HFF-Myc (cell line): ENCODE data around the gene MREG.

Source experiments
- DNase-seq: peaks from one replicate; pipeline ENCODE4 v3.0.0-alpha.2; 2011; ENCODE audit warnings: low read depth; ENCODE audit errors: extremely low read depth
- H3K4me3 ChIP-seq: replicated peaks from 2 replicates; pipeline ENCODE4 v1.5.1; 2011; ENCODE audit warnings: low read depth, mild to moderate bottlenecking, control low read depth, low read length
- TF ChIP-seq, protein P1 (sequence below): IDR thresholded peaks from 2 replicates; pipeline ENCODE4 v1.5.1; 2012; ENCODE audit warnings: mild to moderate bottlenecking, low read depth, low read length, control low read depth; ENCODE audit errors: missing control alignments

MREG gene

DNA sequence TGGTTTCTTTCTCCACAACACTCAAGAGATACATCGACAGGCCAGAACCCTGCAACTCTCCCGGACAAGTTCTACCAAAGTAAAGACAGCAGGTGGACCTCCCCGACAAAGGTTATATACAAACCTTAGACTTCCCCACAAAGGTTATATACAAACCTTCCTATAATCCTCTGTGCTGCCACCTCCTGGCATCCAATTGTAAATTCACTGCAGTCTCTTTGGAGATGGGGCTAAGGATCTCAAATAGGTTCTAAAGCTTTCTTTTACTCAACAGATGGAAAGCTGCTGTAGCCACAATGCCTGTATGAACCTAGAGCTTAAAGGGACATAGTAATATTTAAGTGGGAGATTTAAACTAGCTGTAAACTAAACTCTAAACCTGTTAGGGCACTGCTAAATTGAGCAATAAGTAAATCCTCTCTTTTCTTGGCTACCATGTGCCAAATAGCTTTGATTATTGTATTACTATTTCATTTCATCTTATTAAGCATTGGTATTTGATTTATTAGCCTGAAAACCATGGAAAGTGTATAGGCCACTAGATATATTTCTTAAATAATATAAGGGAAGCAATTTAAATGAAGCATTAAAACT, 9.8 kb upstream of the MREG start:
- TF ChIP-seq, protein P1, sequence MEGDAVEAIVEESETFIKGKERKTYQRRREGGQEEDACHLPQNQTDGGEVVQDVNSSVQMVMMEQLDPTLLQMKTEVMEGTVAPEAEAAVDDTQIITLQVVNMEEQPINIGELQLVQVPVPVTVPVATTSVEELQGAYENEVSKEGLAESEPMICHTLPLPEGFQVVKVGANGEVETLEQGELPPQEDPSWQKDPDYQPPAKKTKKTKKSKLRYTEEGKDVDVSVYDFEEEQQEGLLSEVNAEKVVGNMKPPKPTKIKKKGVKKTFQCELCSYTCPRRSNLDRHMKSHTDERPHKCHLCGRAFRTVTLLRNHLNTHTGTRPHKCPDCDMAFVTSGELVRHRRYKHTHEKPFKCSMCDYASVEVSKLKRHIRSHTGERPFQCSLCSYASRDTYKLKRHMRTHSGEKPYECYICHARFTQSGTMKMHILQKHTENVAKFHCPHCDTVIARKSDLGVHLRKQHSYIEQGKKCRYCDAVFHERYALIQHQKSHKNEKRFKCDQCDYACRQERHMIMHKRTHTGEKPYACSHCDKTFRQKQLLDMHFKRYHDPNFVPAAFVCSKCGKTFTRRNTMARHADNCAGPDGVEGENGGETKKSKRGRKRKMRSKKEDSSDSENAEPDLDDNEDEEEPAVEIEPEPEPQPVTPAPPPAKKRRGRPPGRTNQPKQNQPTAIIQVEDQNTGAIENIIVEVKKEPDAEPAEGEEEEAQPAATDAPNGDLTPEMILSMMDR: peak; percentile 68
- H3K4me3 ChIP-seq: no peak overlapping the region
- no peak for DNase-seq

DNA sequence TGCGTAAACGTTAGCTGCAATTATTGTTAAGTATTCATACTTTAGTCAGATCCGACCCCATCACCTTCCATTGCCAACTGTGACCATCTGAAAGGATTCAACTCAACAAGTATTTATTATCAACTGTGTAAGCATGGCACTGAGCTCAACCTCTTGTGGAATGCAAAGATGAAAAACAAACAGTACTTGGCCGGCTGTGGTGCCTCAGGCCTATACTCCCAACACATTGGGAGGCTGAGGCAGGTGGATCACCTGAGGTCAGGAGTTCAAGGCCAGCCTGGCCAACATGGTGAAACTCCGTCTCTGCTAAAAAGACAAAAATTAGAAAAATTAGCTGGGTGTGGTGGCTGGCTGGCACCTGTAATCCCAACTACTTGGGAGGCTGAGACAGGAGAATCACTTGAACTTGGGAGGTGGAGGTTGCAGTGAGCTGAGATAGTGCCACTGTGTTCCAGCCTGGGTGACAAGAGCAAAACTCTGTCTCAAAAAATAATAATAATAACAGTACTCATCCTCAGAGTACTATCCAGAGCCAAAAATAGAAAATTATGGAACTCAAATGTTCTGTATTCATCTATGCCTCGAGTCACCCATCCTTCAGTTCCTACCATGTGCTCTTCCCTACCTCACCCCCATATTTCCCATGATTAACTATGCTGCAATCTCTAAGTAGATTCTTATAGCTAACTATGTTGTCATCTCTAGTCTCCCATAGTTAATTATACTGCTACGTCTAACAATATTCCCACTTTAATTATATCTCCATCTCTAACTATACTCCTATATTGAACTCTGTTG, 8.6 kb upstream of the MREG start:
- no peak overlapping the region for H3K4me3 ChIP-seq
- TF ChIP-seq, protein P1: no peak
- no peak for DNase-seq

GRCh38 chr2:216018709-216019108, 5.4 kb upstream of the MREG start:
- TF ChIP-seq, protein P1: no peak
- H3K4me3 ChIP-seq: no peak overlapping the region
- no peak for DNase-seq

DNA sequence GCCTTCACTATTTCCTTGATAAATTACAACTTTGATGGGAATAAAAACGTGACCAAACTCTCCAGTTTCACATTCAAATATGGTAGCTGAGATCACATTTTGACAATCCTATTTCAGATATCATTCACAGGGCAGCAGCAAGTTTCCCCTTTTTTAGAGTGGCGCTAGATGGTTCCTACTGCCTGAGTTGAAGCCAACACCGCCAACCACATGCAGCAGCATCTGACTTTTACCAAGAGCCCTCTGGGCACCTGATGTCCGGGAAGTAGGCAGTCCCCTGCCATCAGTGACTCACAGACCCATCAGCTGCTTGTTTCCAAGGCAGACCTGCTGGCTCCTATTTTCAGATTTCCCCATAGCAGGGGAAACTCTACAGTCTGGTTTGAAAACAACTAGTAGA, 4.0 kb upstream of the MREG start:
- TF ChIP-seq, protein P1: no peak
- no peak overlapping the region for H3K4me3 ChIP-seq
- DNase-seq: no peak

DNA sequence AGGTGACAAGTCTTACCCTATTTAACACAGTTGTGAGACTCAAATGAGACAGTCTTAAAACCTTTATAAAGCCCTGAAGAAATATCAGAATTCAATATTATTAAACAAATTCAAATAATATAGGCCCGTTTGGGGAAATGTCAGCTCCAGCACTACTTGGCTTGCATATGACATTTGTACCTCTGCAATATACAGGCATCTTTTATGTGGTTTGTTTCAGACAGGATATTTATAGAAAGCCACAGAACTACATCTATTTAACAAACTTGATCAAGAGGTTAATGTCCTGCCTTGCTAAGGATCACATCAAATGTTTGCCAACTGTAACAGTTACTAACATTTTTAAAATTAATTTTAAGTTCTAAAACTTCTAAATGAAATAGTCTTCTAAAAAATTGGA, 3.2 kb upstream of the MREG start:
- TF ChIP-seq, protein P1: no peak
- DNase-seq: no peak
- no peak overlapping the region for H3K4me3 ChIP-seq

GRCh38 chr2:216015722-216016464, 2.5 kb upstream of the MREG start:
- H3K4me3 ChIP-seq: no peak overlapping the region
- no peak for DNase-seq
- TF ChIP-seq, protein P1: no peak
